MM.1S (cell line): ENCODE data around the gene PMEPA1.

Experiments used
- DNase-seq: peaks from one replicate; pipeline ENCODE4 v3.0.0-alpha.2; 2015
- H2AFZ ChIP-seq: fragments of 300-600 bp; sonication (generic); 2 replicates; pipeline ENCODE4 v1.6.0; 2016; ENCODE audit warnings: antibody characterized with exemption, low read length
- H3F3A ChIP-seq: fragments of 300-600 bp; sonication (generic); 2 replicates; pipeline ENCODE4 v1.6.1; 2016; ENCODE audit warnings: mild to moderate bottlenecking, antibody characterized with exemption, low read length, moderate library complexity, mixed read lengths; ENCODE audit not compliant: insufficient read depth
- H3K27ac ChIP-seq: fragments of 300-600 bp; sonication (generic); 2 replicates; pipeline ENCODE4 v1.5.1; 2016; ENCODE audit warnings: mild to moderate bottlenecking, low read length
- H3K27me3 ChIP-seq: fragments of 300-600 bp; sonication (generic); replicated peaks from 2 replicates; pipeline ENCODE4 v1.6.0; 2016; ENCODE audit warnings: low read length; ENCODE audit not compliant: insufficient read depth
- H3K36me3 ChIP-seq: fragments of 300-600 bp; sonication (generic); replicated peaks from 2 replicates; pipeline ENCODE4 v1.6.1; 2016; ENCODE audit warnings: mild to moderate bottlenecking, low read length, mixed read lengths; ENCODE audit not compliant: insufficient read depth
- H3K4me1 ChIP-seq: fragments of 300-600 bp; sonication (generic); 2 replicates; pipeline ENCODE4 v1.6.1; 2016; ENCODE audit warnings: low read length, mixed read lengths
- H3K4me2 ChIP-seq: fragments of 300-600 bp; sonication (generic); 2 replicates; pipeline ENCODE4 v1.6.0; 2016; ENCODE audit warnings: low read depth, low read length
- H3K4me3 ChIP-seq: fragments of 300-600 bp; sonication (generic); 2 replicates; pipeline ENCODE4 v1.5.1; 2016; ENCODE audit warnings: low read length, mixed read lengths
- H3K79me2 ChIP-seq: fragments of 300-600 bp; sonication (generic); 2 replicates; pipeline ENCODE4 v1.6.1; 2016; ENCODE audit warnings: mixed run types, low read length, mixed read lengths
- H3K9ac ChIP-seq: fragments of 300-600 bp; sonication (generic); 2 replicates; pipeline ENCODE4 v1.6.1; 2016; ENCODE audit warnings: low read length, mixed read lengths
- H3K9me2 ChIP-seq: fragments of 300-600 bp; sonication (generic); replicated peaks from 2 replicates; pipeline ENCODE4 v1.6.1; 2016; ENCODE audit warnings: mild to moderate bottlenecking, low read length, mixed read lengths; ENCODE audit not compliant: insufficient read depth
- H3K9me3 ChIP-seq: fragments of 300-600 bp; sonication (generic); replicated peaks from 2 replicates; pipeline ENCODE4 v1.6.1; 2016; ENCODE audit warnings: mild to moderate bottlenecking, low read length, mixed read lengths; ENCODE audit not compliant: insufficient read depth
- H4K20me1 ChIP-seq: fragments of 300-600 bp; sonication (generic); 2 replicates; pipeline ENCODE4 v1.6.1; 2016; ENCODE audit warnings: mild to moderate bottlenecking, low read length, moderate library complexity, mixed read lengths; ENCODE audit not compliant: insufficient read depth
- EZH2 ChIP-seq: fragments of 300-600 bp; sonication (generic); optimal IDR thresholded peaks from 2 replicates; pipeline ENCODE3; 2017; ENCODE audit warnings: low read depth, mild to moderate bottlenecking, antibody characterized with exemption, low read length, mixed read lengths
- EZH2phosphoT487 ChIP-seq: fragments of 300-600 bp; sonication (generic); IDR thresholded peaks from 2 replicates; pipeline ENCODE4 v1.6.1; 2018; ENCODE audit warnings: antibody characterized with exemption, low read length
- TF ChIP-seq, protein P1 (sequence below): fragments of 300-600 bp; sonication (generic); IDR thresholded peaks from 2 replicates; pipeline ENCODE4 v1.5.1; 2016; ENCODE audit warnings: antibody characterized with exemption, low read length, mixed read lengths

Gene PMEPA1

DNA sequence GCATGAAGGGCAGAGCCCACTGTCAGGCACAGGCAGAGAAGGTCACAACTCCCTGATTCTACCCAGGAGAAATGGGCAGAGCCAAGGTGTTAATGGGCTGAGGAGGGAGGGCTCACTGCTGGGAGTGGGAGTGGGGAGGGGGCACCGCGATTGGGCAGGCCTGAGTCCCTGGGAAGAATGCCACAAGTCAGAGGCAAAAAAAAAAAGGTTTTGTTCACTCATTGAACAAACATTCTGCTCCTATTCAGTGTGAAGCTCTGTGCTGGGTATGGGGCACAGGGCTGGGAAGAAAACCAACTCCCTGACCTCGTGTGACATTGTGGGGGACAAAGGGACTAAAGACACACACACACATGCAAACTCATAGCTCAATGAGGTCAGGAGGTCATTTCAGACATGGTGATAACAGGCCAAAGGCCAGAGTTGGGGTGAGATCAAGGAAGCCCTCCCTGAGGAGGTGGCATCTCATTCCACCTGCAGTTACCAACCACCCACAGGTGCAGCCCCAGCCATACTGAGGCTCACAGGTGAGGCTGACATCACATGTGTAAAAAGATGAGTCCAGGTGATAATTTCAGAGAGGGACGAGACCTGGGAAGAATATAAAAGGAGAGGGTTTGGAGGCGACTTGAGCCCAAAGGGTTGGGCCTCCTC is 3.2 kb upstream of the PMEPA1 start:
- Histone ChIP-seq H3K4me1 (peaks cover 9% of the 10 kb centered on the region; the same call in 1 of the 2 replicates), H3K36me3 (no peaks in the 10 kb centered on the region), H3F3A (0 out of 2 replicates have a peak, but pooled peaks cover 10% of the 10 kb centered on the region), H3K9ac (no peak overlapping the region), H4K20me1 (no peaks in the 10 kb centered on the region), H3K27ac (no peak overlapping the region), H3K79me2 (no peaks in the 10 kb centered on the region), H3K9me2 (no peaks in the 10 kb centered on the region), H3K27me3 (peaks cover 8% of the 10 kb centered on the region; the same call in 1 of the 2 replicates), H2AFZ (no peak overlapping the region), H3K4me3 (no peak overlapping the region), H3K9me3 (no peaks in the 10 kb centered on the region), H3K4me2 (no peak overlapping the region)
- no peak for DNase-seq
- TF ChIP-seq, protein P1, sequence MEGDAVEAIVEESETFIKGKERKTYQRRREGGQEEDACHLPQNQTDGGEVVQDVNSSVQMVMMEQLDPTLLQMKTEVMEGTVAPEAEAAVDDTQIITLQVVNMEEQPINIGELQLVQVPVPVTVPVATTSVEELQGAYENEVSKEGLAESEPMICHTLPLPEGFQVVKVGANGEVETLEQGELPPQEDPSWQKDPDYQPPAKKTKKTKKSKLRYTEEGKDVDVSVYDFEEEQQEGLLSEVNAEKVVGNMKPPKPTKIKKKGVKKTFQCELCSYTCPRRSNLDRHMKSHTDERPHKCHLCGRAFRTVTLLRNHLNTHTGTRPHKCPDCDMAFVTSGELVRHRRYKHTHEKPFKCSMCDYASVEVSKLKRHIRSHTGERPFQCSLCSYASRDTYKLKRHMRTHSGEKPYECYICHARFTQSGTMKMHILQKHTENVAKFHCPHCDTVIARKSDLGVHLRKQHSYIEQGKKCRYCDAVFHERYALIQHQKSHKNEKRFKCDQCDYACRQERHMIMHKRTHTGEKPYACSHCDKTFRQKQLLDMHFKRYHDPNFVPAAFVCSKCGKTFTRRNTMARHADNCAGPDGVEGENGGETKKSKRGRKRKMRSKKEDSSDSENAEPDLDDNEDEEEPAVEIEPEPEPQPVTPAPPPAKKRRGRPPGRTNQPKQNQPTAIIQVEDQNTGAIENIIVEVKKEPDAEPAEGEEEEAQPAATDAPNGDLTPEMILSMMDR: no peak
- TF ChIP-seq EZH2phosphoT487 (no peak), EZH2 (no peak)

DNA sequence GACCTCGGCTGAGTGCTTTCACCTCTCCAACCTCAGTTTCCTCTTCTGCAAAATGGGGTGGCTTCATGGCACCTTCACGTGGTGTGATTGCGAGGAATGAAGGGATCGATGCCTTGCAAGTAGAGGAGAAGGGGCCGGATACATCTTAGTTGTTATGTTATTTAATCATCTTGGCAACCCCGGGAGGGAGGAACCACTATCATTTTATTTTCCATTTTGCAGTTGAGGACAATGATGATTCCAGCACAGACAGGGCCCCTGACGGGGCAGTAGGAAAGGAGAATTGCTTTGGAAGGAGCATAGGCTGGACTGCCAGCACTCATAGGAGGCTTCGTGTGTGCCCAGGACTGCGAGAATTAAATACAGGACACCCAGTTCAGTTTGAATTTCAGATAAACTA is 2.5 kb upstream of the PMEPA1 start:
- no peak overlapping the region for H2AFZ ChIP-seq
- peaks cover 9% of the 10 kb centered on the region; the same call in 1 of the 2 replicates for H3K4me1 ChIP-seq
- no peak for TF ChIP-seq EZH2phosphoT487
- no peak overlapping the region for H3K9ac ChIP-seq
- no peak overlapping the region for H3K4me3 ChIP-seq
- 0 out of 2 replicates have a peak, but pooled peaks cover 10% of the 10 kb centered on the region for H3F3A ChIP-seq
- H3K4me2 ChIP-seq: no peak overlapping the region
- peaks cover 8% of the 10 kb centered on the region; the same call in 1 of the 2 replicates for H3K27me3 ChIP-seq
- DNase-seq: no peak
- H3K9me3 ChIP-seq: no peaks in the 10 kb centered on the region
- H3K9me2 ChIP-seq: no peaks in the 10 kb centered on the region
- H3K27ac ChIP-seq: no peak overlapping the region
- no peaks in the 10 kb centered on the region for H3K36me3 ChIP-seq
- H3K79me2 ChIP-seq: no peaks in the 10 kb centered on the region
- no peaks in the 10 kb centered on the region for H4K20me1 ChIP-seq

DNA sequence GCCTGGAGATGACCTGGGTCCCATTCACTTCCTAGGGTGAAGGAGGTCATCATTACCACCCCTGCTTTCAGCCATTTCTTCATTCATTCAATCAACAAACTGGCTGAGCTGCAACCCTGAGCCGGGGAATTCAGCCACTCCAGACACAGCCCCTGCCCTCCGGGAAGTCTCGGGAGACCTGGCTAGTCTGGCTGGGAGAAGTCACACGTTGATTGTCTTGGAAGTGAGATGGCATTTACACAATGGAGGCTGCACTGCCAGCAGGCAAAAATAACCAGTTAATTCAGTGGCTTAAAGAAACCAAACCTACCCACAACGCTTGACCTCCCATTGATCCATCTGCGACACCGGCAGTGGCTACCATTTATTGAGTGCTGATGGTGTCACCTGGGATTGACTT is 2.0 kb upstream of the PMEPA1 start:
- H3K79me2 ChIP-seq: no peaks in the 10 kb centered on the region
- H3K9me2 ChIP-seq: no peaks in the 10 kb centered on the region
- no peak overlapping the region for H3K27ac ChIP-seq

More for the DNA sequence above, 2.0 kb upstream of the PMEPA1 start:
- Histone ChIP-seq H3K9ac (no peak overlapping the region), H3K36me3 (no peaks in the 10 kb centered on the region), H2AFZ (no peak overlapping the region), H3K4me3 (no peak overlapping the region), H3K4me2 (no peak overlapping the region), H3K27me3 (peaks cover 8% of the 10 kb centered on the region; the same call in 1 of the 2 replicates), H3K4me1 (peaks cover 5% of the 10 kb centered on the region; the same call in 1 of the 2 replicates), H4K20me1 (no peaks in the 10 kb centered on the region), H3K9me3 (no peaks in the 10 kb centered on the region), H3F3A (0 out of 2 replicates have a peak, but pooled peaks cover 10% of the 10 kb centered on the region)
- TF ChIP-seq, protein P1: no peak
- TF ChIP-seq EZH2 (no peak), EZH2phosphoT487 (no peak)
- no peak for DNase-seq
